Right atrium auricular region (tissue), 2 donors: ENCODE results near the gene FBXO5. TPM values are rescaled to one million over a fixed set of nuclear protein-coding genes. Genes with fewer than 3 reads are reported as not detected.
"Not testable (repeated sequence)": the region's sequence is repeated elsewhere in the genome, so short reads cannot be mapped to it uniquely, and the experiment has no call there.

ENCODE experiments used
- DNase-seq: peaks from one replicate; pipeline ENCODE4 v3.0.0-alpha.2; 2019; ENCODE audit warnings: low spot score
- H3K27ac ChIP-seq, 2 donors: fragments of 200-600 bp; sonication (generic); 1 replicate in 1 of 2; 2 replicates in 1 of 2; pipeline ENCODE4 v1.5.1; 2016 to 2019
- H3K27me3 ChIP-seq, 2 donors: fragments of 200-600 bp; sonication (generic); one replicate each; pipeline versions ENCODE4 v1.5.1 to v1.6.0; 2017 to 2019
- H3K36me3 ChIP-seq: fragments of 200-600 bp; sonication (generic); one replicate; pipeline ENCODE4 v1.5.1; 2016
- H3K4me1 ChIP-seq, 2 donors: fragments of 200-600 bp; sonication (generic); one replicate each; pipeline versions ENCODE4 v1.5.1 to v1.6.0; 2017 to 2019
- H3K4me3 ChIP-seq, 2 donors: fragments of 200-600 bp; sonication (generic); 1 replicate in 1 of 2; 2 replicates in 1 of 2; pipeline ENCODE4 v1.5.1; 2017 to 2019; ENCODE audit warnings: mild to moderate bottlenecking in 1 of 2, moderate library complexity in 1 of 2
- H3K9me3 ChIP-seq, 2 donors: fragments of 200-600 bp; sonication (generic); one replicate each; pipeline ENCODE4 v1.5.1; 2019
- total RNA-seq, 2 donors: library from RNA; depleted of rRNA; stranded (reverse); fragments of >200 nt; gene quantifications; one replicate each; pipeline ENCODE4 v1.1.0, GENCODE V29; 2016
- TF ChIP-seq, protein P1 (sequence below), 2 donors: fragments of 200-600 bp; sonication (generic); IDR thresholded peaks; one replicate each; pipeline ENCODE4 v1.5.1; 2019; ENCODE audit warnings: antibody characterized with exemption in 2 of 2

FBXO5 gene
- total RNA-seq, 2 donors from 2014 or later, result 2.0 to 2.9 TPM

DNA sequence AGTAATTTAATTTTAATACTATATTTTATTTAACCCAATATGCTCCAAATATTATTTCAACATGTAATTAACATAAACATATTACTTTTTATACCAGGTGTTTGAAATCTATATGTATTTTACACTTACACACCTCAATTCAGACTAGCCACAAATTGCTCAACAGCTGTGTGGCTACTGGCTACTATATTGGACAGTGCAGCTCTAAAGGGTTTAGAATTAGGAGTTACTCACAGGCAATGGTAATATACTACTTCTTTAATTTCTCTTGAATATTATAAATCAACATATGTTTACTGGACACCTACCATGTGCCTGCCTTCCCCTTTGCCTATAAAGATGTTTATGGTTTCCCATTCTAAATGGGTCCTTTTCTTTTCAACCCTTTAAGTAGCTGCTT, 17.4 kb upstream of the FBXO5 start:
- Histone ChIP-seq H3K4me3 (no peak overlapping the region), H3K27ac (no peak overlapping the region), H3K9me3 (no peaks in the 10 kb centered on the region), H3K27me3 (no peaks in the 10 kb centered on the region), H3K36me3 (peaks cover 20% of the 10 kb centered on the region), H3K4me1 (peaks cover 0 to 36% of the 10 kb centered on the region in 2 donors)
- no peak for DNase-seq
- TF ChIP-seq, protein P1, sequence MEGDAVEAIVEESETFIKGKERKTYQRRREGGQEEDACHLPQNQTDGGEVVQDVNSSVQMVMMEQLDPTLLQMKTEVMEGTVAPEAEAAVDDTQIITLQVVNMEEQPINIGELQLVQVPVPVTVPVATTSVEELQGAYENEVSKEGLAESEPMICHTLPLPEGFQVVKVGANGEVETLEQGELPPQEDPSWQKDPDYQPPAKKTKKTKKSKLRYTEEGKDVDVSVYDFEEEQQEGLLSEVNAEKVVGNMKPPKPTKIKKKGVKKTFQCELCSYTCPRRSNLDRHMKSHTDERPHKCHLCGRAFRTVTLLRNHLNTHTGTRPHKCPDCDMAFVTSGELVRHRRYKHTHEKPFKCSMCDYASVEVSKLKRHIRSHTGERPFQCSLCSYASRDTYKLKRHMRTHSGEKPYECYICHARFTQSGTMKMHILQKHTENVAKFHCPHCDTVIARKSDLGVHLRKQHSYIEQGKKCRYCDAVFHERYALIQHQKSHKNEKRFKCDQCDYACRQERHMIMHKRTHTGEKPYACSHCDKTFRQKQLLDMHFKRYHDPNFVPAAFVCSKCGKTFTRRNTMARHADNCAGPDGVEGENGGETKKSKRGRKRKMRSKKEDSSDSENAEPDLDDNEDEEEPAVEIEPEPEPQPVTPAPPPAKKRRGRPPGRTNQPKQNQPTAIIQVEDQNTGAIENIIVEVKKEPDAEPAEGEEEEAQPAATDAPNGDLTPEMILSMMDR (IDR thresholded peaks at IDR 0.05), result no peak

DNA sequence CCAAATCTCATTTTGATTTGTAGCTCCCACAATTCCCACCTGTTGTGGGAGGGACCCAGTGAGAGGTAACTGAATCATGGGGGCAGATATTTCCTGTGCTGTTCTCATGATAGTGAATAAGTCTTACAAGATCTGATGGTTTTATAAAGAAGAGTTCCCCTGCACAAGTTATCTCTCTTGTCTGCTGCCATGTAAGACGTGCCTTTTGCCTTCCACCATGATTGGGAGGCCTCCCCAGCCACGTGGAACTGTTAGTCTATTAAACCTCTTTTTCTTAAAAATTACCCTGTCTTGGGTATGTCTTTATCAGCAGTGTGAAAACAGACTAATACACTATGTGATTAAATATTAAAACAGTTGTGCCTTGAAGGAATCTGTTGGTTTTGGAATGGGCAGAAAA, 16.7 kb upstream of the FBXO5 start:
- peaks cover 24% of the 10 kb centered on the region for H3K36me3 ChIP-seq
- not testable (repeated sequence) for H3K9me3 ChIP-seq, H3K27ac ChIP-seq, H3K4me3 ChIP-seq, H3K27me3 ChIP-seq, DNase-seq
- peaks cover 0 to 36% of the 10 kb centered on the region in 2 donors for H3K4me1 ChIP-seq

DNA sequence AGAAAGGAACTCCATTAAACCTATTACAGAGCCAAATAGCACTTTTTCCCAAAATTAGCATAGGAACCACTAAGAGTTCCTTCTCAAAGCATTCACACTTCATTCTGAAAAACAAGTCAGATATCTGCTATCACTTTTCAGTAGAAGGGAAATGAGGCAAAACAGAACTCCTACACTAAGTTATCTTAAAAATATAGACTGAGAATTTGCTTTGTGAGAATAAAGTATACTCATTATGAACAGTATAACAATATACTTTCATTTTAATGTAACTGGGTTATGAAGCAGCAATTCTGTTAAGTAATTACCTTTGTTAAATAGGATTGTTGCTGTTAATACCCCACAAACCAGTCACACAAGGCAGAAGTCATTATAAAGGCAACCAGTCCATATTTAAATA, 11.0 kb upstream of the FBXO5 start:
- no peak overlapping the region for H3K27ac ChIP-seq
- DNase-seq, result no peak
- no peaks in the 10 kb centered on the region for H3K4me1 ChIP-seq
- TF ChIP-seq, protein P1 (IDR thresholded peaks at IDR 0.05), result no peak
- H3K4me3 ChIP-seq, result no peak overlapping the region
- H3K27me3 ChIP-seq, result no peaks in the 10 kb centered on the region
- H3K9me3 ChIP-seq, result no peaks in the 10 kb centered on the region
- peaks cover 66% of the 10 kb centered on the region for H3K36me3 ChIP-seq

DNA sequence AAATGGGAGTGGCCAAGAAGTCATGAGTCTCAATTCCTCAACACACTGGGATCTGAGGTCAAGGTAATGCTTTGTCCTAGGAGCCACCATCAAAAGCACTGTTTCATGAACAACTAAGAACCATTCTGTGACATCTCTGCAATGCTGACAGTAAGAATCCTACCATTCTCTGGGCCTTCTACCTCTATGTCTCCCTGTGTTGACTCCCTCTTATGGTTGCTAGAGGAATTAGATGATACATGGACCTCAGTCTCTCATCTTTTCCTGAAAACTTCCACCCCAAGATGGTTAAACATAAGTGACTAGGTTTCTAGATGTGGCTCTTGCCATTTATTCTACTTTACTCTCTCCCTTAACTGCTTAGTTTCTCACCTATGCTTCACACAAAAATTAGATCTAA, 10.6 kb upstream of the FBXO5 start:
- Histone ChIP-seq H3K9me3 (no peaks in the 10 kb centered on the region), H3K4me1 (no peaks in the 10 kb centered on the region), H3K27ac (no peak overlapping the region), H3K36me3 (peaks cover 66% of the 10 kb centered on the region), H3K27me3 (no peaks in the 10 kb centered on the region), H3K4me3 (no peak overlapping the region)
- DNase-seq, result no peak
- TF ChIP-seq, protein P1 (IDR thresholded peaks at IDR 0.05), result no peak

DNA sequence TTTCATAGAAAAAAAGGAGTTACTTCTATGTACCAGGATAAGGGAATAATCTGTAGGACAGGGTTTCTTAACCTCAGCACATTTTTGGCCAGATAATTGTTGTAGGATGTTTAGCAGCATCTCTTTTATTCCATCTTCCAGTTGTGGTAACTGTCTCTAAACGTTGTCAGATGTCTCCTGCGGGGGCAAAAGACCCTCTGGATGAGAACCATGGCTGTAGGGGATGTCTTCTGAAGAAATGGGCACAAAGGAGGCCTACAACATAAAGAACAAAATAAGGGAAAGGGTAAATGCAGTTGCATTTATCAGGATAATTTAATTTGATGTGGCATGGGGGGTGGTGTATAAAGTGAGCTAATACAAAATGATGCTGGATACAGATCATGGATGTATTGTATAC, 4.1 kb upstream of the FBXO5 start:
- TF ChIP-seq, protein P1 (IDR thresholded peaks at IDR 0.05), result no peak

DNA sequence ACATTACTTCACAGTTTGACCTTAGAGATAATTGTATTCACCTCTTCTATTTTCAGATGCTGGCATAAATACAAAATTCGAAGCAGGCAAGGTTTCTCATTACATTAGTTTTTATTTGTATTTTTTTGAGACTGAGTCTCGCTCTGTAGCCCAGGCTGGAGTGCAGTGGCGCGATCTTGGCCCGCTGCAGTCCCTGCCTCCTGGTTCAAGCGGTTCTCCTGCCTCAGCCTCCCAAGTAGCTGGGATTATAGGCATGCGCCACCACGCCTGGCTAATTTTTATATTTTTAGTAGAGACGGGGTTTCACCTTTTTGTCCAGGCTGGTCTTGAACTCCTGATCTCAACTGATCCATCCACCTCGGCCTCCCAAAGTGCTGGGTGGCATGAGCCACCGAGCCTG, 2.5 kb upstream of the FBXO5 start:
- H3K36me3 ChIP-seq, DNase-seq, H3K4me3 ChIP-seq, H3K9me3 ChIP-seq, H3K27me3 ChIP-seq: not testable (repeated sequence)
- Histone ChIP-seq H3K4me1 (peaks cover 0 to 25% of the 10 kb centered on the region in 2 donors), H3K27ac (peak overlapping the region in 1 of 2 donors; percentile 95)

More for the DNA sequence above, 4.1 kb upstream of the FBXO5 start:
- Histone ChIP-seq H3K27ac (no peak overlapping the region), H3K27me3 (no peaks in the 10 kb centered on the region), H3K4me3 (no peak overlapping the region), H3K4me1 (peaks cover 0 to 20% of the 10 kb centered on the region in 2 donors), H3K9me3 (no peaks in the 10 kb centered on the region), H3K36me3 (peaks cover 17% of the 10 kb centered on the region)
- no peak for DNase-seq

DNA sequence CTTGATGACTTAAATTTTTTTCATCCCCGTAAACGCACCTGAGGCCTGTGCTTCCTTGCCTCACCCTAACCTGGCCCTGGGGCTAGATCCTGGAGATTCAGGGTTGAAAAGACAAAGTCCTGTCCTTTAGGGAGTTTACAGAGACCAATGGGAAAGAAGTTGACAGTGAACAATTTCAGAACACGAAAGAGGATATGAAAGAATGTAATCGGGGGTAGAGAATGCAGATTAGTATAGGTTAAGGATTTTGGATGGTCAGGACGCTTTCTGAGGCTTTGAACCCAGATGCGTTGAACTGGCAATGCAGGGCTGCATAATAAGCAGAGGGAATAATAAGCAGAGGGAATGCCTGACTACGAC, 1.7 kb upstream of the FBXO5 start:
- H3K27me3 ChIP-seq, result no peaks in the 10 kb centered on the region
- no peaks in the 10 kb centered on the region for H3K9me3 ChIP-seq
- peak overlapping the region; percentile 95 to 96 for H3K27ac ChIP-seq
- H3K4me1 ChIP-seq, result peaks cover 0 to 25% of the 10 kb centered on the region in 2 donors
- peaks cover under 1% of the 10 kb centered on the region for H3K36me3 ChIP-seq
- TF ChIP-seq, protein P1 (IDR thresholded peaks at IDR 0.05), result no peak
- DNase-seq, result no peak
- H3K4me3 ChIP-seq, result peak overlapping the region; percentile 66 to 69
